IMR-90 (cell line): Measurements from ENCODE around the gene MAST3. TPM values are rescaled to one million over a fixed set of nuclear protein-coding genes. Genes with fewer than 3 reads are reported as not detected.

Experiments used
- ATAC-seq: fragments of 200-7000 bp; cut with Tn5 transposase; 2 replicates; pipeline ENCODE4 v1.9.1; 2020; ENCODE audit warnings: low read depth, mild to moderate bottlenecking, moderate library complexity
- BruUV-seq: library from RNA; stranded (reverse); fragments of 400-500 nt; replicated peaks from 2 replicates; lab custom pipeline; 2021; lab: Mats Ljungman, UMichigan
- CTCF ChIA-PET: fragments of 300-600 bp; formaldehyde crosslinking; extraction: SDS; loops from one replicate; lab custom pipeline; 2021; ENCODE audit warnings: antibody characterized with exemption; lab: Yijun Ruan, JAX
- POLR2A ChIA-PET: fragments of 300-600 bp; sonication (Branson Sonifier 250); formaldehyde crosslinking; loops from one replicate; lab custom pipeline; 2022; ENCODE audit warnings: antibody characterized with exemption; ENCODE audit not compliant: unreplicated experiment; lab: Charles Lee
- DNase-seq: peaks from one replicate; pipeline ENCODE4 v3.0.0; 2013
- H2AFZ ChIP-seq: replicated peaks from 2 replicates; pipeline ENCODE3; 2013; ENCODE audit warnings: low read length, mild to moderate bottlenecking; ENCODE audit not compliant: poor library complexity
- H2AK5ac ChIP-seq: 2 replicates; pipeline ENCODE4 v1.6.1; 2013; ENCODE audit warnings: low read depth, low read length, inconsistent platforms
- H2AK9ac ChIP-seq: replicated peaks from 2 replicates; pipeline ENCODE3; 2013; ENCODE audit warnings: mild to moderate bottlenecking, low read depth, low read length, moderate library complexity; ENCODE audit not compliant: poor library complexity
- H2BK120ac ChIP-seq: 2 replicates; pipeline ENCODE4 v1.6.1; 2013; ENCODE audit warnings: low read depth, low read length, inconsistent platforms
- H2BK15ac ChIP-seq: 3 replicates; pipeline ENCODE4 v1.6.1; 2013; ENCODE audit warnings: low read depth, low read length, inconsistent platforms
- H2BK20ac ChIP-seq: 2 replicates; pipeline ENCODE4 v1.6.1; 2013; ENCODE audit warnings: low read depth, mild to moderate bottlenecking, inconsistent platforms, low read length, moderate library complexity
- H2BK5ac ChIP-seq: 2 replicates; pipeline ENCODE4 v1.6.1; 2013; ENCODE audit warnings: mild to moderate bottlenecking, low read depth, low read length, inconsistent platforms; ENCODE audit not compliant: poor library complexity, severe bottlenecking
- H3K14ac ChIP-seq: replicated peaks from 2 replicates; pipeline ENCODE4 v1.6.1; 2013; ENCODE audit warnings: low read depth, low read length, inconsistent platforms
- H3K18ac ChIP-seq: 2 replicates; pipeline ENCODE4 v1.6.1; 2013; ENCODE audit warnings: low read depth, low read length, control low read depth
- H3K23ac ChIP-seq: 2 replicates; pipeline ENCODE4 v1.6.1; 2013; ENCODE audit warnings: low read depth, low read length, inconsistent platforms
- H3K27ac ChIP-seq: 2 replicates; pipeline ENCODE4 v1.5.1; 2013; ENCODE audit warnings: mild to moderate bottlenecking, control low read depth, low read length; ENCODE audit not compliant: insufficient read depth
- H3K27me3 ChIP-seq: 2 replicates; pipeline ENCODE4 v1.6.1; 2013; ENCODE audit warnings: low read length; ENCODE audit not compliant: control insufficient read depth, insufficient read depth
- H3K36me3 ChIP-seq: 2 replicates; pipeline ENCODE4 v1.6.1; 2013; ENCODE audit warnings: low read length, mixed read lengths; ENCODE audit not compliant: control insufficient read depth, insufficient read depth
- H3K4ac ChIP-seq: 2 replicates; pipeline ENCODE4 v1.6.1; 2013; ENCODE audit warnings: low read depth, low read length, inconsistent platforms
- H3K4me1 ChIP-seq: 2 replicates; pipeline ENCODE4 v1.6.1; 2013; ENCODE audit warnings: low read length, mixed read lengths; ENCODE audit not compliant: control insufficient read depth, insufficient read depth
- H3K4me2 ChIP-seq: 2 replicates; pipeline ENCODE4 v1.6.1; 2013; ENCODE audit warnings: low read depth, mild to moderate bottlenecking, control low read depth, low read length, moderate library complexity
- H3K4me3 ChIP-seq: 2 replicates; pipeline ENCODE4 v1.5.1; 2013; ENCODE audit warnings: low read depth, mild to moderate bottlenecking, control low read depth, low read length, moderate library complexity; ENCODE audit not compliant: insufficient read depth
- H3K56ac ChIP-seq: 2 replicates; pipeline ENCODE4 v1.6.1; 2013; ENCODE audit warnings: low read length, inconsistent platforms; ENCODE audit not compliant: insufficient read depth; ENCODE audit errors: extremely low read depth
- H3K79me1 ChIP-seq, 2 experiments: 2 replicates each; pipeline ENCODE4 v1.6.1; 2013; ENCODE audit warnings: low read length in 2 of 2, inconsistent platforms in 1 of 2, low read depth in 1 of 2
- H3K9ac ChIP-seq: 2 replicates; pipeline ENCODE4 v1.6.1; 2013; ENCODE audit warnings: low read depth, low read length, control low read depth
- H3K9me1 ChIP-seq: 2 replicates; pipeline ENCODE4 v1.6.1; 2013; ENCODE audit warnings: low read length, inconsistent platforms; ENCODE audit not compliant: insufficient read depth
- H3K9me3 ChIP-seq: 2 replicates; pipeline ENCODE4 v1.6.1; 2013; ENCODE audit warnings: low read length; ENCODE audit not compliant: control insufficient read depth, insufficient read depth
- H4K20me1 ChIP-seq: 2 replicates; pipeline ENCODE4 v1.6.1; 2013; ENCODE audit warnings: low read length, inconsistent platforms; ENCODE audit not compliant: insufficient read depth
- H4K5ac ChIP-seq: 2 replicates; pipeline ENCODE4 v1.6.1; 2013; ENCODE audit warnings: mild to moderate bottlenecking, low read depth, low read length, control low read depth
- H4K8ac ChIP-seq, 2 experiments: 2 replicates each; pipeline ENCODE4 v1.6.1; 2013; ENCODE audit warnings: low read depth in 2 of 2, low read length in 2 of 2, control low read depth in 1 of 2, inconsistent platforms in 1 of 2
- H4K91ac ChIP-seq: 2 replicates; pipeline ENCODE4 v1.6.1; 2013; ENCODE audit warnings: low read depth, low read length, inconsistent platforms; ENCODE audit not compliant: insufficient read depth
- BHLHE40 ChIP-seq: fragments of 150-350 bp; IDR thresholded peaks from 2 replicates; pipeline ENCODE4 v1.6.1; 2016; ENCODE audit warnings: mild to moderate bottlenecking, low read depth, low read length
- CEBPB ChIP-seq: IDR thresholded peaks from 2 replicates; pipeline ENCODE4 v1.6.1; 2012; ENCODE audit warnings: low read depth, low read length, improper control_type of control experiment
- CHD1 ChIP-seq: IDR thresholded peaks from 2 replicates; pipeline ENCODE4 v1.6.1; 2012; ENCODE audit warnings: low read depth, low read length, improper control_type of control experiment
- FOS ChIP-seq: fragments of 150-350 bp; IDR thresholded peaks from 2 replicates; pipeline ENCODE4 v1.6.1; 2016; ENCODE audit warnings: low read depth, low read length
- MAZ ChIP-seq: IDR thresholded peaks from 2 replicates; pipeline ENCODE4 v1.6.1; 2012; ENCODE audit warnings: low read depth, mild to moderate bottlenecking, low read length, improper control_type of control experiment, moderate library complexity, borderline replicate concordance
- MXI1 ChIP-seq: IDR thresholded peaks from 2 replicates; pipeline ENCODE4 v1.6.1; 2012; ENCODE audit warnings: low read depth, mild to moderate bottlenecking, low read length, moderate library complexity, borderline replicate concordance
- NFE2L2 ChIP-seq: fragments of 150-350 bp; IDR thresholded peaks from 2 replicates; pipeline ENCODE4 v1.6.1; 2016; ENCODE audit warnings: low read depth, mild to moderate bottlenecking, low read length
- POLR2A ChIP-seq: IDR thresholded peaks from 2 replicates; pipeline ENCODE4 v1.6.1; 2012; ENCODE audit warnings: mild to moderate bottlenecking, low read depth, low read length
- RFX5 ChIP-seq: IDR thresholded peaks from 2 replicates; pipeline ENCODE4 v1.8.0; 2012; ENCODE audit warnings: low read depth, mild to moderate bottlenecking, low read length, moderate library complexity
- SMC3 ChIP-seq: fragments of 150-350 bp; IDR thresholded peaks from 2 replicates; pipeline ENCODE4 v1.6.1; 2016; ENCODE audit warnings: low read depth, mild to moderate bottlenecking, antibody characterized with exemption, low read length, moderate library complexity
- USF2 ChIP-seq: fragments of 150-350 bp; IDR thresholded peaks from 2 replicates; pipeline ENCODE4 v1.6.1; 2017; ENCODE audit warnings: mild to moderate bottlenecking, antibody characterized with exemption, low read length, low read depth
- WGBS, 2 experiments: methylation state at CpG; one replicate each; pipeline versions ENCODE4 v1.1.5 to v1.1.7; 2013; ENCODE audit warnings: missing lambda C conversion rate in 2 of 2; ENCODE audit not compliant: insufficient read length in 1 of 2; ENCODE audit errors: extremely low coverage in 2 of 2; 5-methylcytosine and 5-hydroxymethylcytosine counted together
- dilution Hi-C: fragments of 300-500 bp; cut with HindIII; formaldehyde crosslinking; loops from one replicate; pipeline ENCODE4 v1.14.3; 2018; ENCODE audit warnings: low sequenced_read_pairs; ENCODE audit not compliant: unreplicated experiment
- in situ Hi-C: fragments of 300-500 bp; cut with MboI; formaldehyde crosslinking; loops from 3 replicates; pipeline ENCODE4 v1.14.3; 2019; ENCODE audit warnings: low sequenced_read_pairs, inconsistent platforms, mixed read lengths
- intact Hi-C: fragments of 100-400 bp; cut with micrococcal nuclease; formaldehyde crosslinking; loops from 2 replicates; pipeline ENCODE4 v1.10.0; 2022
- polyA plus RNA-seq, 3 experiments: library from polyadenylated mRNA; depleted of rRNA; stranded (reverse); fragments of >200 nt; gene quantifications; 2 replicates each; pipeline ENCODE4 v1.2.3, GENCODE V29; 2012; ENCODE audit warnings: low replicate concordance in 1 of 3
- total RNA-seq: library from RNA; depleted of rRNA; stranded (reverse); fragments of >200 nt; gene quantifications from 2 replicates; pipeline ENCODE4 v1.2.3, GENCODE V29; 2012
- TF ChIP-seq, protein P1 (sequence below): conservative IDR thresholded peaks from 2 replicates; pipeline ENCODE4 v1.5.1; 2012; ENCODE audit warnings: mild to moderate bottlenecking, low read depth, low read length, improper control_type of control experiment
- TF ChIP-seq, protein P2 (sequence below): fragments of 150-350 bp; IDR thresholded peaks from 2 replicates; pipeline ENCODE4 v1.6.1; 2016; ENCODE audit warnings: low read depth, mild to moderate bottlenecking, low read length, moderate library complexity, borderline replicate concordance

MAST3 gene
- total and polyA plus RNA-seq, 2 of the 4 experiments (the other 2 are of a cell fraction), result 1.3 to 4.3 TPM

DNA sequence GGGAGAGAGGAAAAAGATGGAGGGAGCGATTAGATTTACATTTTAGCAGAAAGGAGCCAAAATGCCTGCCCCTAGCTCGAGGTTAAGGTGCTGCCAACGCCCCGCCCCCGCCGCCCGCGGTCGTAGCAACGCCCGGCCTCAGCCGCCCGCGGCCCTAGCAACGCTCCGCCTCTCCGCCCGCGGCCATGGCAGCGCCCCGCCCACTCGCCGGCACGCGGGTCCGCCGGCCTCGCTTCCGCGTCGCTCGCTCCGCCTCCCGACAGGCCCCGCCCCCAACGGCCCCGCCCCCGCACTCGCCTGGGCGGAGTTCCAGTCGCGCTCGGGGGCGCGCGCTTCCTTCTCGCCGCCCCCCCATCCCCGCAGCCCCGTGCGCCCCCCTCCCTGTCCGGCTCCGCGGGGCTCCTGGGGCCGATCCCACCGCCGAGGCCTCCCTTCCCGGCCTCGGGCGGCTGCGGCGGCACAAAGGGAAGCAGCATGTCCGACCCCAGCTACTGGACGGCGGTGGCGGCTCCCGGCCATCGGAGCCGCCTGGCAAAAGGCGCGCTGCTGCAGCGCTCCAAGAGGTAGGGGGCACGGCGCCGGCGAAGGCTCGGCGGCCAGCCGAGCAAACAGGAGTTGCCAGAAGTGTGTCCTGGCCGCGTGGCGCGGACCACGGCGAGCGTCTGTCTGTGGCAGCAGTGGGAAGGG is 20.3 kb downstream of the MAST3 start:
- Histone ChIP-seq H2AK9ac (peak overlapping the region; percentile 80), H2AFZ (peak overlapping the region; percentile 92), H3K56ac (no peak overlapping the region), H3K27ac (peak overlapping the region; percentile 8; the same call in 1 of the 2 replicates), H3K14ac (peak overlapping the region; percentile 80; the same call in 1 of the 2 replicates), H2AK5ac (peak overlapping the region; percentile 45; the same call in 1 of the 2 replicates), H4K20me1 (peaks cover 2% of the 10 kb centered on the region; the same call in 1 of the 2 replicates), H4K91ac (no peak overlapping the region), H3K9me3 (no peaks in the 10 kb centered on the region), H3K4me3 (peak overlapping the region; percentile 61), H3K79me1 (peaks cover 6 to 14% of the 10 kb centered on the region in 2 experiments; a peak in 2 of 4 replicates), H3K4ac (peak overlapping the region; percentile 20; the same call in 1 of the 2 replicates), H4K5ac (no peak overlapping the region), H3K4me2 (peak overlapping the region; percentile 80), H3K9ac (peak overlapping the region; percentile 47), H3K9me1 (peaks cover 6% of the 10 kb centered on the region; the same call in 1 of the 2 replicates), H2BK20ac (no peak overlapping the region), H2BK15ac (no peak overlapping the region), H3K4me1 (peaks cover 13% of the 10 kb centered on the region), H3K23ac (peak overlapping the region; percentile 91; the same call in 1 of the 2 replicates), H3K27me3 (no peaks in the 10 kb centered on the region), H3K18ac (no peak overlapping the region), H4K8ac (peak overlapping the region in 1 of 2 experiments; percentile 50; a peak in 1 of 4 replicates), H3K36me3 (peaks cover 10% of the 10 kb centered on the region), H2BK5ac (no peak overlapping the region), H2BK120ac (no peak overlapping the region)
- intact Hi-C loops, result no loop called here
- dilution Hi-C loops, result no loop called here
- in situ Hi-C loops, result loop anchor here (10.0 kb wide), 1 partner anchor 297 kb away; the partner anchor contains the start of gene SSBP4
- DNase-seq (peak; percentile 73), ATAC-seq (peak; percentile 95)
- 2% methylated on average over 22 of the region's 86 CpGs; no CpG with 5 or more reads in 1 of the 2 experiments for WGBS, 2 experiments
- TF ChIP-seq MAZ (no peak; the same call in 1 of the 2 replicates), POLR2A (no peak), SMC3 (peak; percentile 3; the same call in 1 of the 2 replicates), MXI1 (peak; percentile 77), FOS (no peak), RFX5 (no peak), BHLHE40 (peak; percentile 30; the same call in 1 of the 2 replicates), USF2 (peak; percentile 42; the same call in 1 of the 2 replicates), NFE2L2 (no peak), CHD1 (no peak), CEBPB (no peak)
- TF ChIP-seq, protein P1, sequence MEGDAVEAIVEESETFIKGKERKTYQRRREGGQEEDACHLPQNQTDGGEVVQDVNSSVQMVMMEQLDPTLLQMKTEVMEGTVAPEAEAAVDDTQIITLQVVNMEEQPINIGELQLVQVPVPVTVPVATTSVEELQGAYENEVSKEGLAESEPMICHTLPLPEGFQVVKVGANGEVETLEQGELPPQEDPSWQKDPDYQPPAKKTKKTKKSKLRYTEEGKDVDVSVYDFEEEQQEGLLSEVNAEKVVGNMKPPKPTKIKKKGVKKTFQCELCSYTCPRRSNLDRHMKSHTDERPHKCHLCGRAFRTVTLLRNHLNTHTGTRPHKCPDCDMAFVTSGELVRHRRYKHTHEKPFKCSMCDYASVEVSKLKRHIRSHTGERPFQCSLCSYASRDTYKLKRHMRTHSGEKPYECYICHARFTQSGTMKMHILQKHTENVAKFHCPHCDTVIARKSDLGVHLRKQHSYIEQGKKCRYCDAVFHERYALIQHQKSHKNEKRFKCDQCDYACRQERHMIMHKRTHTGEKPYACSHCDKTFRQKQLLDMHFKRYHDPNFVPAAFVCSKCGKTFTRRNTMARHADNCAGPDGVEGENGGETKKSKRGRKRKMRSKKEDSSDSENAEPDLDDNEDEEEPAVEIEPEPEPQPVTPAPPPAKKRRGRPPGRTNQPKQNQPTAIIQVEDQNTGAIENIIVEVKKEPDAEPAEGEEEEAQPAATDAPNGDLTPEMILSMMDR, result peak; percentile 11; the same call in 1 of the 2 replicates
- TF ChIP-seq, protein P2, sequence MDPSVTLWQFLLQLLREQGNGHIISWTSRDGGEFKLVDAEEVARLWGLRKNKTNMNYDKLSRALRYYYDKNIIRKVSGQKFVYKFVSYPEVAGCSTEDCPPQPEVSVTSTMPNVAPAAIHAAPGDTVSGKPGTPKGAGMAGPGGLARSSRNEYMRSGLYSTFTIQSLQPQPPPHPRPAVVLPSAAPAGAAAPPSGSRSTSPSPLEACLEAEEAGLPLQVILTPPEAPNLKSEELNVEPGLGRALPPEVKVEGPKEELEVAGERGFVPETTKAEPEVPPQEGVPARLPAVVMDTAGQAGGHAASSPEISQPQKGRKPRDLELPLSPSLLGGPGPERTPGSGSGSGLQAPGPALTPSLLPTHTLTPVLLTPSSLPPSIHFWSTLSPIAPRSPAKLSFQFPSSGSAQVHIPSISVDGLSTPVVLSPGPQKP, result no peak
- BruUV-seq, result no TSS peak
- POLR2A ChIA-PET, result interaction anchor here (1.3 kb wide), 1 partner anchor 162 kb away, joined by 3 read pairs; no protein-coding TSS in a partner anchor
- CTCF ChIA-PET, result no interaction called here
